GM21723 (cell line): Measurements from ENCODE around the gene IGSF23.
"Not testable (repeated sequence)": the region's sequence is repeated elsewhere in the genome, so short reads cannot be mapped to it uniquely, and the experiment has no call there.

Experiments
- ATAC-seq: cut with Tn5 transposase; IDR thresholded peaks from one replicate; pipeline ENCODE4 v1.9.1; 2021; ENCODE audit warnings: mild to moderate bottlenecking, moderate library complexity; ENCODE audit not compliant: unreplicated experiment

IGSF23 gene

GRCh38 chr19:44610497-44610896 is 2.9 kb upstream of the IGSF23 start:
- not testable (repeated sequence) for ATAC-seq

- no peak for ATAC-seq
Observed at GRCh38 chr19:44611812-44612295, 1.5 kb upstream of the IGSF23 start.

DNA sequence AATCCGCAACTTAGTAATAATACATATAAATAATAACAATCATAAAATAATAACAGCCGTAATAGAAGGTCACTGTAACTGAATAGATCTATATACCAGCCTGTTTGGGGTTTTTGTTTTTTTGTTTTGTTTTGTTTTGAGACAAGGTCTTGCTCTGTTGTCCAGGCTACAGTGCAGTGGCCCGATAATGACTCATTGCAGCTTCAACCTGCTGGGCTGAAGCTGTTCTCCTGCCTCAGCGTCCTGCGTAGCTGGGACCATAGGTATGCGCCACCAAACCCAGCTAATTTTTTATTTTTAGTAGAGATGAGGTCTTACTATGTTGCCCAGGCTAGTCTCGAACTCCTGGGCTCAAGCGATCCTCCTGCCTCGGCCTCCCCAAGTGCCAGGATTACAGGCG is 950 bp downstream of the IGSF23 start:
- no peak for ATAC-seq

- ATAC-seq: no peak
Observed at GRCh38 chr19:44615863-44616247, 2.5 kb downstream of the IGSF23 start.

GRCh38 chr19:44617110-44617880 is 3.9 kb downstream of the IGSF23 start:
- ATAC-seq: no peak

DNA sequence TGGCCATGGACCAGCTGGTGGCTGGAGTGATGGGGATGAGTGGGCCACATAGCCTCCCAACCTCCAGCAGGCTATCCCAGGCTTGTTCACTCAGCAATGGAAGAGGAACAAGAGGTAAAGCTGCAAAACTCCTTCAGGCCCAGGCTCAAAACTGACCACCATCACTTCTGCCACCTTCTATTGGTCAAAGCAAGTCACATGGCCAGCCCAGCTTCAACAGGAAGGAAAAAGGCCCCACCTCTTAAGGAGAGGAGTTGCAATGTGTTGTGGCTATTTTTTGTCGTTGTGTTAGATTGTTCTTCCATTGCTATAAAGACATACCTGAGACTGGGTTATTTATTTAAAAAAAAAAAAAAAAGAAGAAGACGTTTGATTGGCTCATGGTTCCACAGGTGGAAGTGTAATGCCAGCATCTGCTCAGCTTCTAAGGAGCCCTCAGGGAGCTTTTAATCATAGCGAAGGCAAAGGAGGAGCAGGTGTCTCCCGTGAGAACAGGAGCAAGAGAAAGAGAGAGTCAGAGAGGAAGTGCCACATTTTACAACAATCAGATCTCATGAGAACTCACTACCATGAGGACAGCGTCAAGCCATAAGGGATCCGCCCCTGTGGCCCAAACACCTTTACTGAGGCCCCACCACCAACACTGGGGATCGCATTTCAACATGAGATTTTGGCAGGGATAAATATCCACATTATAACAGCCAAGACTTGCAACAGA is 5.4 kb downstream of the IGSF23 start:
- no peak for ATAC-seq

- no peak for ATAC-seq
Observed at GRCh38 chr19:44620667-44621066, 7.3 kb downstream of the IGSF23 start.

DNA sequence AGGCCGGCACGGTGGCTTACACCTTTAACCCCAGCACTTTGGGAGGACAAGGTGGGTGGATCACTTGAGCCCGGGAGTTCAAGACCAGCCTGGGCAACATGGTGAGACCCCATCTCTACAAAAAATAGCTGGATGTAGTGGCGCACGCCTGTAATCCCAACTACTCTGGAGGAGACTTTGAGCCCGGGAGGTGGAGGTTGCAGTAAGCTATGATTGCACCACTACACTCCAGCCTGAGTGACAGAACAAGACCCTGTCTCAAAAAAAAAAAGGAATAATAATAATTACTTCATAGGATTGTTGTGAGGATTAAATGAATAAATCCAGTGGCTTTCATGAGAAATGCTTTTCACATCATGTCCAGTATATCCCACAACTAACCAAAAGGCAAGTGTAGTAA is 8.0 kb downstream of the IGSF23 start:
- no peak for ATAC-seq

- ATAC-seq: no peak
Observed at GRCh38 chr19:44623080-44623479, 9.7 kb downstream of the IGSF23 start.

DNA sequence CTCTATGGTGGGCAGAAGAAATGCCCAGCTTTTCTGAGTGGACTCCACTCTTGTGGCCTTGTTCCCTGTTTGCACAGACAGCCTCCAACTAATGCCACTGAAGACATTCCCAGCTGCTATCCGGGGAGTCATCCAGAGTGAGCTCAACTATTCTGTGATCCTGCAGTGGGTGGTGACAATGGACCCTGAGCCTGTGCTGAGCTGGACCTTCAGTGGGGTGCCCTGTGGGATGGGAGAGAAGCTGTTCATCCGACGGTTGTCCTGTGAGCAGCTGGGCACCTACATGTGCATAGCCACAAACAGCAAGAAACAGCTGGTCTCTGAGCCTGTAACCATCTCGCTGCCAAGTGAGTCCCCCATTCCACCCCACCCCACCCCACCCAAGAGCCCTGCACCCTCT is 10.3 kb downstream of the IGSF23 start:
- no peak for ATAC-seq

GRCh38 chr19:44624840-44625354 is 11.5 kb downstream of the IGSF23 start:
- ATAC-seq: no peak

- not testable (repeated sequence) for ATAC-seq
Observed at GRCh38 chr19:44625637-44626036, 12.3 kb downstream of the IGSF23 start.

DNA sequence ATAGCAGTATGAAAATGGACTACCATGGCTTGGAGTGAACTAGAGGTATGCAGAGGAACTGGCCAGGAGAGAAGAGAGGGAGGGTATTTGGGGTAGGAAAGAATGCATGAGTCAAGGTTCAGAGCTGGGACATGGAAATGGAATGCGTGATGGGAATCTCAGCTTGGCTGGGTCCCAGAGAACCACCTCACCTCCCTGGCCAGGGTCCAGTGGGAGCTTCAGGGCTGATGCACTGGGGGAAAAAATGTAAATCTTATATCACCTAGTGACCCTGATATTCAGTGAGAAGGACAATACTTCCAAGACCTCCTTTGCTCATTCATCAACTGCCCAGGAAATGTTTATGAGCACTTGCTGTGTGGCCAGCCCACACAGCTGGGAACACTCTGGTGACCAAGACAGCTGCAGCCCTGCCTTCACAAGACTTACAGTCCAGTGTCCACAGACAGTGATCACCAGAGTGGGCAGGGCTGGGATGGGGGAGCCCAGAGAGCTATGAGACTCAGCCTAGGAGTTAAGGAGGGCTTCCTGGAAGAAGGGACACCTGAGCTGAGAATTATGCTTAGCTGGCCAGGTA is 12.8 kb downstream of the IGSF23 start:
- no peak for ATAC-seq

- ATAC-seq: no peak
Observed at GRCh38 chr19:44627631-44628030, 14.3 kb downstream of the IGSF23 start.

DNA sequence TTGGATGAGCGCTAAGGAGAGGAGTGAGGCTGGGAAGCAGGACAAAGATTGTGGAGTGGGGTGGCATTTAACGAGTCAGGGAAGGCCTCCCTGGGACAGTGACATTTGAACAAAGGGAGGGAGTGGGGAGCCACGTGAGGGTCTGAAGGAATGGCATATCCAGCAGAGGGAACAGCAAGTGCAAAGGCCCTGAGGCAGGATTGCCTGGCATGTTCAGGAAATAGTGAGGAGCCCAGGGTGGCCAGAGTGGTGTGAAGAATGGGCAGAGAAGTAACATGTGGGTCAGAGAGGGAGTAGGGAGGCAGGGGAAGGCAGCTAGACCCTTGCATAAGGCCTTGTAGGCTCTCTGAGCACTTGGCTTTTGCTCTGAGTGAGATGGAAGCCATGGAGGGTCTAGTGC is 15.4 kb downstream of the IGSF23 start:
- ATAC-seq: no peak

DNA sequence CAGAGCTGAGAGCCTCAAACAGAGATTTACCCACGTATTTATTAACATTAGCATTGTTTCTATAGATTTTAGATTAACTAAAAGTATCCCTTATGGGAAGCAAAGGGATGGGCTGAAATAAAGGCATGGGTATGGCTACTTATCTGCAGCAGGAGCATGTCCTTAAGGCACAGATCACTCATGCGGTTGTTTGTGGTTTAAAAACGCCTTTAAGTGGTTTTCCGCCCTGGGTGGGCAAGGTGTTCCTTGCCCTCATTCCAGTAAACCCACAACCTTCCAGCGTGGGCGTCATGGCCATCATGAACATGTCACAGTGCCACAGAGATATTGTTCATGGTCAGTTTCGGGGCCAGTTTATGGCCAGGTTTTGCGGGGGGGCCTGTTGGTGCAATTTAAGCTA is 18.2 kb downstream of the IGSF23 start:
- ATAC-seq: not testable (repeated sequence)

- not testable (repeated sequence) for ATAC-seq
Observed at GRCh38 chr19:44634058-44634457, 20.7 kb downstream of the IGSF23 start.

GRCh38 chr19:44634785-44635184 is 21.4 kb downstream of the IGSF23 start:
- ATAC-seq: no peak

- ATAC-seq: no peak
Observed at GRCh38 chr19:44635581-44636438, 22.4 kb downstream of the IGSF23 start.

DNA sequence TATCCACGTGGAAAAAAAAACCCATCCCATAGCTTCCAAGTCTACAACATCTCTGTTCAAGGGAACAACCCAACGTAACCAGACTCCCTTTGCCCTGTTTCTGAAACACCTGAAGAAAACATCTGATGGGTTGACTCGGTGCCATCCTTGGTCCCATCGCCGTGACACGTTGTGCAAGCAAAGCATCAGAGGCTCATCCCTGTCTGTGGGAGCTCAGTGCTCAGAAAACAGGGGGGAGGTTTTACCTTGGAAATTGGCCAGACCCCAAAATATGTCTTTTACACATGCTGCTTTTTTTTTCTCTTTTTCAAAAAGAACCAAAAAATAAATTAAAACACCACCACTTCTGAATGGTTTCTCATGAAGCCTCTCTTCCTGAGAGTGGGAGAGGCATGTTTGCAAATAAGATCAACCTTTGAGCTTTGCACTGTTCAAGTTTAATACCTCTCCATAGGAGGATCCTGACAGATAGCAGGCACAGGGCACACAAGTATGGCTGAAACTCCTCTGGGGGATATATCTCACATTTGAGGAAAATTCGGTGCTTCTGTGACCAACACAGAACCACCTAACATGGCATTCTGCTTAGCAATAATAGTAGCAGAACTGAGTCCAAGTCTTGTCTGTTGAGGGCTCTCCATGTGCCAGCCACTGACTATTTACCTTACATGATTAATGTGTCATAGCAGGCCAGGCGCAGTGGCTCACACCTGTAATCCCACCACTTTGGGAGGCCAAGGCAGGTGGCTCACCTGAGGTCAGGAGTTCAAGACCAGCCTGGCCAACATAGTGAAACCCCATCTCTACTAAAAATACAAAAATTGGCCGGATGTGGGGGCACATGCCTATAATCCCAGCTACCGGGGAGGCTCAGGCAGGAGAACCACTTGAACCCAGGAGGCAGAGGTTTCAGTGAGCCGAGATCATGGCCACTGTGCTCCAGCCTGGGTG is 23.4 kb downstream of the IGSF23 start:
- no peak for ATAC-seq
